ENCODE results near the gene MAGI2. TPM values are rescaled to one million over a fixed set of nuclear protein-coding genes. Genes with fewer than 3 reads are reported as not detected.
A peak's percentile ranks its signal among the peaks of the same experiment; 100 is the strongest.

MAGI2 gene
- total RNA-seq, 1 experiment from 2014 or later: 0.22 TPM

DNA sequence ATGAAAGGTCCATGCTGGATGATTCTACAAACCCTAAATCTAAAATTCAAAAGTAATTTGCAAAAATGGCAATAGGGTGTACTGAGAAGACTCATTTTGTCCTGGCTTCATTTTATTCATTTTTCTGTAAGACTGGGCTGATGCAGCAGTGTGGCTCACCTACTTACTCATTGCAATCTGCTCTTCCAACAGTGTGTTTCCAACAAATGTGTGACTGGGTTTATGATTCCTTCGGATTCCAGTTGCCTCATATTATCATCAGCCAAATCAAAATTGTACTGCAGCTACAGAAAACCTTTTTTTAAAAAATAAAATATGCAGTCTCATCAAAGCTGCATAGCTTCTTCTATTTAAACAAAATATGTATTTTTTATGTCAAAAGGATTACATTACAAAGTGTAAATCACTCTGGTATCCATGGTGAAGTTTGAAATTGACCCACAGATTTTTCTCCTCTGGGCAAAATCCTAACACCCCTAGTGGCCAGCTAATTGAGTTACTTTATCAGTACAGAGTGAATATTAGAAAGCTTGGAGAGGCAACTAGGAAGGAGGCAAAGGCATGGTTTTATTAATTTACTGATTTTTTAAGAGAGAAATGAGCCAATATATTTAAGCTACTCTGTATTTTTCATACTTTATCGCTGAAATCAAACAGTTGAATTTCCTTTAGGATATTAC lies 390.3 kb downstream of the MAGI2 start:
- Histone ChIP-seq H2AFZ (ENCODE audit: low read depth, low read length, poor library complexity, severe bottlenecking) (no peak overlapping the region), H3K9me3 (ENCODE audit: control insufficient read depth in 1 of 2, insufficient read depth in 1 of 2, low read depth in 1 of 2, low read length in 2 of 2) (no peaks in the 10 kb centered on the region), H3K4me1 (ENCODE audit: control insufficient read depth in 1 of 2, insufficient read depth in 2 of 2, low read length in 2 of 2) (no peaks in the 10 kb centered on the region), H3K4me2 (ENCODE audit: low read length) (no peak overlapping the region), H3K79me2 (ENCODE audit: insufficient read depth, low read length) (no peaks in the 10 kb centered on the region), H3K9ac (ENCODE audit: low read length) (no peak overlapping the region), H3K9me2 (ENCODE audit: insufficient read depth) (no peaks in the 10 kb centered on the region), H3K27ac (ENCODE audit: low read depth, low read length) (no peak overlapping the region), H3K4me3 (replicated peaks in 1 of 2; ENCODE audit: low read depth in 1 of 2, low read length in 2 of 2) (no peak overlapping the region), H3K27me3 (ENCODE audit: insufficient read depth, low read length) (no peaks in the 10 kb centered on the region), H4K20me1 (ENCODE audit: insufficient read depth) (no peaks in the 10 kb centered on the region), H3K36me3 (ENCODE audit: control insufficient read depth in 1 of 2, insufficient read depth in 2 of 2, low read length in 2 of 2) (no peaks in the 10 kb centered on the region)
- ChIA-PET POLR2A (no interaction called here), RAD21 (ENCODE audit: low non-redundant PET in 1 of 2, low total read pairs in 2 of 2, uncharacterized antibody in 2 of 2, unreplicated experiment in 2 of 2) (no interaction called here), CTCF (interaction anchor here (0.8 to 1.2 kb wide), 5 partner anchors 8 to 68 kb away, joined by 3 to 4 read pairs (median 3); no protein-coding TSS in a partner anchor)
- TF ChIP-seq ZBTB33 (IDR thresholded peaks at IDR 0.05; ENCODE audit: extremely low read depth, insufficient replicate concordance, low read length): no peak
- TF ChIP-seq, protein P1, sequence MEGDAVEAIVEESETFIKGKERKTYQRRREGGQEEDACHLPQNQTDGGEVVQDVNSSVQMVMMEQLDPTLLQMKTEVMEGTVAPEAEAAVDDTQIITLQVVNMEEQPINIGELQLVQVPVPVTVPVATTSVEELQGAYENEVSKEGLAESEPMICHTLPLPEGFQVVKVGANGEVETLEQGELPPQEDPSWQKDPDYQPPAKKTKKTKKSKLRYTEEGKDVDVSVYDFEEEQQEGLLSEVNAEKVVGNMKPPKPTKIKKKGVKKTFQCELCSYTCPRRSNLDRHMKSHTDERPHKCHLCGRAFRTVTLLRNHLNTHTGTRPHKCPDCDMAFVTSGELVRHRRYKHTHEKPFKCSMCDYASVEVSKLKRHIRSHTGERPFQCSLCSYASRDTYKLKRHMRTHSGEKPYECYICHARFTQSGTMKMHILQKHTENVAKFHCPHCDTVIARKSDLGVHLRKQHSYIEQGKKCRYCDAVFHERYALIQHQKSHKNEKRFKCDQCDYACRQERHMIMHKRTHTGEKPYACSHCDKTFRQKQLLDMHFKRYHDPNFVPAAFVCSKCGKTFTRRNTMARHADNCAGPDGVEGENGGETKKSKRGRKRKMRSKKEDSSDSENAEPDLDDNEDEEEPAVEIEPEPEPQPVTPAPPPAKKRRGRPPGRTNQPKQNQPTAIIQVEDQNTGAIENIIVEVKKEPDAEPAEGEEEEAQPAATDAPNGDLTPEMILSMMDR (IDR thresholded peaks at IDR 0.05 in 2 of 3, conservative IDR thresholded peaks at IDR 0.05 in 1 of 3; ENCODE audit: borderline replicate concordance in 1 of 3, insufficient read depth in 1 of 3, low read depth in 2 of 3, low read length in 2 of 3): peak in 2 of 3 experiments; percentile 46 to 52; a peak in 4 of 6 replicates
- DNase-seq (ENCODE audit: low read depth, low spot score): no peak
- ATAC-seq: peak; percentile 69
- BruUV-seq (replicated peaks): no TSS peak
- intact Hi-C loops (cut with micrococcal nuclease): no loop called here

GRCh38 chr7:79060498-79060897 lies 393.0 kb downstream of the MAGI2 start:
- Histone ChIP-seq H3K36me3 (ENCODE audit: control insufficient read depth in 1 of 2, insufficient read depth in 2 of 2, low read length in 2 of 2) (no peaks in the 10 kb centered on the region), H3K9me3 (ENCODE audit: control insufficient read depth in 1 of 2, insufficient read depth in 1 of 2, low read depth in 1 of 2, low read length in 2 of 2) (no peaks in the 10 kb centered on the region), H3K27ac (ENCODE audit: low read depth, low read length) (no peak overlapping the region), H3K4me3 (replicated peaks in 1 of 2; ENCODE audit: low read depth in 1 of 2, low read length in 2 of 2) (no peak overlapping the region), H3K79me2 (ENCODE audit: insufficient read depth, low read length) (no peaks in the 10 kb centered on the region), H3K9me2 (ENCODE audit: insufficient read depth) (no peaks in the 10 kb centered on the region), H3K9ac (ENCODE audit: low read length) (no peak overlapping the region), H4K20me1 (ENCODE audit: insufficient read depth) (no peaks in the 10 kb centered on the region), H2AFZ (ENCODE audit: low read depth, low read length, poor library complexity, severe bottlenecking) (no peak overlapping the region), H3K4me2 (ENCODE audit: low read length) (no peak overlapping the region), H3K4me1 (ENCODE audit: control insufficient read depth in 1 of 2, insufficient read depth in 2 of 2, low read length in 2 of 2) (peaks cover 5 to 9% of the 10 kb centered on the region in 2 experiments; a peak in 2 of 4 replicates), H3K27me3 (ENCODE audit: insufficient read depth, low read length) (no peaks in the 10 kb centered on the region)
- intact Hi-C loops (cut with micrococcal nuclease): no loop called here
- CTCF ChIA-PET: no interaction called here
- ATAC-seq: no peak
- RAD21 ChIA-PET (ENCODE audit: low non-redundant PET in 1 of 2, low total read pairs in 2 of 2, uncharacterized antibody in 2 of 2, unreplicated experiment in 2 of 2): no interaction called here
- no peak for DNase-seq (ENCODE audit: low read depth, low spot score)
- POLR2A ChIA-PET: no interaction called here
- BruUV-seq (replicated peaks): no TSS peak
- TF ChIP-seq EGR1 (IDR thresholded peaks at IDR 0.05; ENCODE audit: low read depth) (no peak), ELF1 (IDR thresholded peaks at IDR 0.05; ENCODE audit: borderline replicate concordance, low read depth) (no peak), MAX (IDR thresholded peaks at IDR 0.05) (no peak), ATF3 (IDR thresholded peaks at IDR 0.05) (no peak), ZBTB33 (IDR thresholded peaks at IDR 0.05; ENCODE audit: extremely low read depth, insufficient replicate concordance, low read length) (no peak), JUND (IDR thresholded peaks at IDR 0.05) (no peak), CBX3 (IDR thresholded peaks at IDR 0.05; ENCODE audit: low read depth) (no peak), SIN3A (IDR thresholded peaks at IDR 0.05; ENCODE audit: low read depth) (no peak), POLR2AphosphoS5 (IDR thresholded peaks at IDR 0.05; ENCODE audit: low read depth, low read length) (no peak), ZNF274 (IDR thresholded peaks at IDR 0.05; ENCODE audit: low read depth, low read length) (no peak), FOSL1 (IDR thresholded peaks at IDR 0.05; ENCODE audit: low read depth) (no peak), SRF (IDR thresholded peaks at IDR 0.05; ENCODE audit: low read depth) (no peak), SP1 (IDR thresholded peaks at IDR 0.05; ENCODE audit: low read depth) (no peak)
